ENCODE data around the gene SMIM43.
"Not testable (repeated sequence)": the region's sequence is repeated elsewhere in the genome, so short reads cannot be mapped to it uniquely, and the experiment has no call there.

GRCh38 chr4:121752142-121752541, 12.8 kb downstream of the SMIM43 start:
- not testable (repeated sequence) for TF ChIP-seq POLR2A (IDR thresholded peaks at IDR 0.05; ENCODE audit: low read depth, low read length); CTCF (IDR thresholded peaks at IDR 0.05; ENCODE audit: extremely low read depth in 1 of 2, insufficient read depth in 1 of 2, low read depth in 1 of 2, low read length in 2 of 2); POLR2AphosphoS5 (IDR thresholded peaks at IDR 0.05; ENCODE audit: insufficient read depth, low read depth, low read length); EZH2 (IDR thresholded peaks at IDR 0.05; ENCODE audit: borderline replicate concordance, low read depth, low read length, severe bottlenecking)

All from endothelial cell of umbilical vein (primary cell).